Measurements from ENCODE around the gene ANO1.

The ANO1 gene

DNA sequence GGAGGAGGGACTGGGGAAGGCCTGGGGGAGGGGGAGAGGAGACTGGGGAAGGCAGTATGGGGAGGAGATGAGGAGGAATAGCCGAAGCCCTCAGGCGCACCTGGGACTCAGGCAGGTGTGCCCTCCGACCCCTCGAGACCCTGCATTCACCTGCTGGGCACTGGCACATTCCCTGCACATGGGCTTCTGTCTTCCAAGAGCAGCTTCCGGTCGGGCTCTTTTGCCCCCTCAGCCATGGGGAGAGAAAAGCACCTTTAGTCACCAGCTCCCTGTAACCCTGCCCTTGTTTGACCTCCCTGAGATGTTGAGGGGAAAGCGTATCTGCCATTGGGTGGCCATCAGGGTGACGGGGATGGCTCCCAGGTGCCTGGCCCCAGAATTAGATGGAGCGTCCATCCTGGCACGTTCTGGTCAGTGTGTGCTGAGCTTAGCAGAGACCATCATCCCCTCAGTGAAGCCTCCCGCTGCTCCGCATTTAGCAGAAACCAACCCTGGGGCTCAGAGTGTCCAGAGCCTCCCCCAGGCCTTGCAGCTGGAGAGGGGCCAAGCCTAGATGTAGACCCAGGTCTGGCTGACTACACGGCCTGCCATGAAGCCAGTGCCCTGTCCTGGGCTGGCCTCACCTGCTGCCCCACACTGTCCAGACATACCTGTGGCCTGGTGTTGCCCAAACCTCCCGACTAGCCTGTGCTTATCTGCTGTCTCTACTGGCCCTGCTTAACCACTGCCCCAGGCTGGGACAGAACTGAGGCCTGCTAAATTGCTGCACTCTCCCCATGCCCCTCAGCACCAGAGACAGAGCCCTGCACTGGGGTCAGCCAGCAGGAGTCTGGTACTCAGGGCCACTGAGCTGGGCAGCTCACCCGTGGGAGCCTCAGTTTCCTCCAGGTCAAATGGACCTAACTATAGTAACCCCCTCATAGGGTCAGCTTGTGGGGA is 6.2 kb downstream of the ANO1 start:
- no peak overlapping the region for H3K4me2 ChIP-seq (ENCODE audit: low read depth, low read length, poor library complexity, severe bottlenecking)
- no peak overlapping the region for H3K4me3 ChIP-seq (ENCODE audit: insufficient read depth, low read length, poor library complexity, severe bottlenecking)
- H3K9me3 ChIP-seq (ENCODE audit: insufficient read depth, low read length) = no peaks in the 10 kb centered on the region
- H3K27ac ChIP-seq (ENCODE audit: low read depth, low read length) = no peak overlapping the region
- TF ChIP-seq, protein P1, sequence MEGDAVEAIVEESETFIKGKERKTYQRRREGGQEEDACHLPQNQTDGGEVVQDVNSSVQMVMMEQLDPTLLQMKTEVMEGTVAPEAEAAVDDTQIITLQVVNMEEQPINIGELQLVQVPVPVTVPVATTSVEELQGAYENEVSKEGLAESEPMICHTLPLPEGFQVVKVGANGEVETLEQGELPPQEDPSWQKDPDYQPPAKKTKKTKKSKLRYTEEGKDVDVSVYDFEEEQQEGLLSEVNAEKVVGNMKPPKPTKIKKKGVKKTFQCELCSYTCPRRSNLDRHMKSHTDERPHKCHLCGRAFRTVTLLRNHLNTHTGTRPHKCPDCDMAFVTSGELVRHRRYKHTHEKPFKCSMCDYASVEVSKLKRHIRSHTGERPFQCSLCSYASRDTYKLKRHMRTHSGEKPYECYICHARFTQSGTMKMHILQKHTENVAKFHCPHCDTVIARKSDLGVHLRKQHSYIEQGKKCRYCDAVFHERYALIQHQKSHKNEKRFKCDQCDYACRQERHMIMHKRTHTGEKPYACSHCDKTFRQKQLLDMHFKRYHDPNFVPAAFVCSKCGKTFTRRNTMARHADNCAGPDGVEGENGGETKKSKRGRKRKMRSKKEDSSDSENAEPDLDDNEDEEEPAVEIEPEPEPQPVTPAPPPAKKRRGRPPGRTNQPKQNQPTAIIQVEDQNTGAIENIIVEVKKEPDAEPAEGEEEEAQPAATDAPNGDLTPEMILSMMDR (IDR thresholded peaks at IDR 0.05; ENCODE audit: insufficient read depth, low read length, poor library complexity, severe bottlenecking) = no peak
- no peak for TF ChIP-seq EZH2phosphoT487 (conservative IDR thresholded peaks at IDR 0.05; ENCODE audit: low read length)
- no peaks in the 10 kb centered on the region for H3F3A ChIP-seq (ENCODE audit: insufficient read depth)
- H3K27me3 ChIP-seq (ENCODE audit: low read length) = no peaks in the 10 kb centered on the region
- H4K20me1 ChIP-seq (ENCODE audit: low read depth, low read length) = no peaks in the 10 kb centered on the region
- no peaks in the 10 kb centered on the region for H3K9me2 ChIP-seq (replicated peaks; ENCODE audit: insufficient read depth, low read length)
- no peak overlapping the region for H2AFZ ChIP-seq (ENCODE audit: low read depth, low read length, severe bottlenecking)
- no peaks in the 10 kb centered on the region for H3K36me3 ChIP-seq (ENCODE audit: low read length)
- no peak overlapping the region for H3K9ac ChIP-seq (ENCODE audit: low read length)
- no peaks in the 10 kb centered on the region for H3K79me2 ChIP-seq (ENCODE audit: insufficient read depth, low read length)

DNA sequence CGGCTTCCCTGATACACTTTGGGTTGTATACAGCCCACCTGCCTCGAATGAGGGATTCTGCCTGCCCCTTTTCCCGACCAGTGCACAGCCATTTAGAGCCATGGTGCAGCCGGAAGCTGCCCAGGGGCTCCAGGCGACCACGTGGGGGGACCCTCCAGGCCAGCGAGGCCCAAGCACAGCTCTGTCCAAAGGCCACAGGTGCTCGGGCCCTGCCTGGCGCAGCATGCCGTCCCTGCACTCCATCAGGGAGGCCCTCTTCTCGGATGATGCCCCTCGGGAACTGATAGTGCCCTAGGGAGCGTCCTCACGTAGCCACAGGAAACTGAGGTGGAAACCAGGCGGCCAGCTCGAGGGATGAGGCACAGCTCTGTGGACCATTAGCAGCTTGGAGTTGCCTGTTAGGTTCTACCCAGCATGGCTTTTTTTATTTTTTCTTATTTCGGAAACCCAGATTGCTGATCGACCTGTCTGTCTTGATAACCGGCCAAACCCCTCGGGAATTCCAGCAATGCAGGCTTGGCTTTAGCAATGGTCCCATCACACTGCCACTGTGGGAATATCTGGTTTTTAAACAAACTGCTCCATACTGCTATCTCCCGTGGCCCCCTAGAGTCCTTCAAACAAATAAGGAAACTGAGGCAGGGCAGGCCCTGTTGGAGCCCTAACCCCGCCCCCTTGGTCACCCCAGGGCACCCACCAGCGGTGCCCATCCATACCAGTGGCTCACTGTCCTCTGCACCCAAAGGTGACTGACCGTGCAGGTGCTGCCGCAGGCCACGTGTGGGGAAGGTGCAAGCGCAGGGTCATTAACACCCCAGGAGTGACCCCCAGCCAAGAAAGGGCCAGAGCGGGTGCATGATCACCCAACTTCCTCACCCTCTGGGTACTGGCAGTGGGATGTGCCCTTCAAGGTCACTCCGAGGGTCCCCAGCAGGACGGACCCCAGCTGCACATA is 8.0 kb downstream of the ANO1 start:
- no peak overlapping the region for H3K9ac ChIP-seq (ENCODE audit: low read length)
- TF ChIP-seq EZH2phosphoT487 (conservative IDR thresholded peaks at IDR 0.05; ENCODE audit: low read length) = no peak
- H3K27ac ChIP-seq (ENCODE audit: low read depth, low read length) = no peak overlapping the region
- no peaks in the 10 kb centered on the region for H3K9me2 ChIP-seq (replicated peaks; ENCODE audit: insufficient read depth, low read length)
- H2AFZ ChIP-seq (ENCODE audit: low read depth, low read length, severe bottlenecking) = no peak overlapping the region
- no peaks in the 10 kb centered on the region for H3K27me3 ChIP-seq (ENCODE audit: low read length)
- H3K79me2 ChIP-seq (ENCODE audit: insufficient read depth, low read length) = no peaks in the 10 kb centered on the region
- H3F3A ChIP-seq (ENCODE audit: insufficient read depth) = no peaks in the 10 kb centered on the region
- no peak overlapping the region for H3K4me2 ChIP-seq (ENCODE audit: low read depth, low read length, poor library complexity, severe bottlenecking)
- H3K4me3 ChIP-seq (ENCODE audit: insufficient read depth, low read length, poor library complexity, severe bottlenecking) = no peak overlapping the region
- H3K9me3 ChIP-seq (ENCODE audit: insufficient read depth, low read length) = no peaks in the 10 kb centered on the region
- no peaks in the 10 kb centered on the region for H4K20me1 ChIP-seq (ENCODE audit: low read depth, low read length)
- H3K36me3 ChIP-seq (ENCODE audit: low read length) = no peaks in the 10 kb centered on the region

DNA sequence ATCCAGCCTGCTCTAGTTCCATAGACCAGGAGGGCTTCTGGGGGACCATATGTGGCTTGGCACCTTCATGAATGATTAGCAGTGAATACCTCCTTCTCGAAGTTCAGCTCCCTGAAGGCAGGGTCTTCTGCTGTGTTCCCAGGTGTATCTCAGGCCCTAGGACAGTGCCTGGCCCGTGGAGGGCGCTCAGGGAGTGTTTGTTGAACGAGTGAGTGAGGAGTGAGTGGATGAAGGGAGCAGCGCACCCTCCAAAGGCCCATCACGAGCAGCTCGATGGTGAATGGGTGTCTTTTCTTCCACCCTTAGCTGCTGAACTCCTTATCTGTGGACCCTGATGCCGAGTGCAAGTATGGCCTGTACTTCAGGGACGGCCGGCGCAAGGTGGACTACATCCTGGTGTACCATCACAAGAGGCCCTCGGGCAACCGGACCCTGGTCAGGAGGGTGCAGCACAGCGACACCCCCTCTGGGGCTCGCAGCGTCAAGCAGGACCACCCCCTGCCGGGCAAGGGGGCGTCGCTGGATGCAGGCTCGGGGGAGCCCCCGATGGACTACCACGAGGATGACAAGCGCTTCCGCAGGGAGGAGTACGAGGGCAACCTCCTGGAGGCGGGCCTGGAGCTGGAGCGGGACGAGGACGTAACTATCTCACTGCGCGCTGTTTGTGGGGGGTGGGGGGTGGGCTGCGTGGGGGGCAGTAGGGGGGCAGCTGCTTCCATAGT is 9.5 kb downstream of the ANO1 start:
- no peak for TF ChIP-seq EZH2phosphoT487 (conservative IDR thresholded peaks at IDR 0.05; ENCODE audit: low read length)
- TF ChIP-seq, protein P1 (IDR thresholded peaks at IDR 0.05; ENCODE audit: insufficient read depth, low read length, poor library complexity, severe bottlenecking) = no peak
- no peaks in the 10 kb centered on the region for H3K9me3 ChIP-seq (ENCODE audit: insufficient read depth, low read length)
- no peak overlapping the region for H3K9ac ChIP-seq (ENCODE audit: low read length)
- H3K9me2 ChIP-seq (replicated peaks; ENCODE audit: insufficient read depth, low read length) = no peaks in the 10 kb centered on the region
- no peak overlapping the region for H2AFZ ChIP-seq (ENCODE audit: low read depth, low read length, severe bottlenecking)
- no peaks in the 10 kb centered on the region for H4K20me1 ChIP-seq (ENCODE audit: low read depth, low read length)
- H3F3A ChIP-seq (ENCODE audit: insufficient read depth) = no peaks in the 10 kb centered on the region
- no peak overlapping the region for H3K4me3 ChIP-seq (ENCODE audit: insufficient read depth, low read length, poor library complexity, severe bottlenecking)
- no peaks in the 10 kb centered on the region for H3K79me2 ChIP-seq (ENCODE audit: insufficient read depth, low read length)
- no peak overlapping the region for H3K4me2 ChIP-seq (ENCODE audit: low read depth, low read length, poor library complexity, severe bottlenecking)
- no peaks in the 10 kb centered on the region for H3K36me3 ChIP-seq (ENCODE audit: low read length)
- no peak overlapping the region for H3K27ac ChIP-seq (ENCODE audit: low read depth, low read length)
- H3K27me3 ChIP-seq (ENCODE audit: low read length) = no peaks in the 10 kb centered on the region

Measured in SU-DHL-6 (cell line).